KMS-11 (cell line): ENCODE measurements around the gene HOXB2.

Experiments used
- H2AFZ ChIP-seq: fragments of 200-600 bp; sonication (generic); 2 replicates; pipeline ENCODE4 v1.6.1; 2016; ENCODE audit warnings: antibody characterized with exemption, mixed run types, low read depth
- H3K27ac ChIP-seq: fragments of 200-600 bp; sonication (generic); 2 replicates; pipeline ENCODE4 v1.6.1; 2016; ENCODE audit warnings: mild to moderate bottlenecking, mixed run types
- H3K27me3 ChIP-seq: fragments of 200-600 bp; sonication (generic); 2 replicates; pipeline ENCODE4 v1.6.1; 2017; ENCODE audit warnings: mild to moderate bottlenecking, low read depth, mixed run types, moderate library complexity; ENCODE audit not compliant: insufficient read depth
- H3K36me3 ChIP-seq: fragments of 200-600 bp; sonication (generic); 2 replicates; pipeline ENCODE4 v1.6.1; 2017; ENCODE audit warnings: mild to moderate bottlenecking, mixed run types; ENCODE audit not compliant: insufficient read depth
- H3K4me1 ChIP-seq: fragments of 200-600 bp; sonication (generic); 2 replicates; pipeline ENCODE4 v1.6.1; 2016; ENCODE audit warnings: mild to moderate bottlenecking, low read depth, mixed run types; ENCODE audit not compliant: poor library complexity, severe bottlenecking
- H3K4me2 ChIP-seq: fragments of 200-600 bp; sonication (generic); 2 replicates; pipeline ENCODE4 v1.7.0; 2016; ENCODE audit warnings: mild to moderate bottlenecking, mixed run types
- H3K4me3 ChIP-seq: fragments of 200-600 bp; sonication (generic); IDR thresholded peaks from 2 replicates; pipeline ENCODE4 v1.6.1; 2017; ENCODE audit warnings: low read depth, low read length, mixed read lengths; ENCODE audit not compliant: insufficient read depth
- H3K79me2 ChIP-seq: fragments of 200-600 bp; sonication (generic); 2 replicates; pipeline ENCODE4 v1.6.1; 2016; ENCODE audit warnings: low read depth, mixed run types; ENCODE audit not compliant: insufficient read depth
- H3K9ac ChIP-seq: fragments of 200-600 bp; sonication (generic); 2 replicates; pipeline ENCODE4 v1.6.1; 2016; ENCODE audit warnings: mild to moderate bottlenecking, mixed run types
- H4K20me1 ChIP-seq: fragments of 200-600 bp; sonication (generic); 2 replicates; pipeline ENCODE4 v1.6.1; 2016; ENCODE audit warnings: mild to moderate bottlenecking, mixed run types; ENCODE audit not compliant: insufficient read depth
- TF ChIP-seq, protein P1 (sequence below): fragments of 200-600 bp; sonication (generic); conservative IDR thresholded peaks from 2 replicates; pipeline ENCODE4 v1.6.1; 2017; ENCODE audit warnings: low read depth, mild to moderate bottlenecking, antibody characterized with exemption, low read length, moderate library complexity, mixed read lengths

Gene HOXB2

DNA sequence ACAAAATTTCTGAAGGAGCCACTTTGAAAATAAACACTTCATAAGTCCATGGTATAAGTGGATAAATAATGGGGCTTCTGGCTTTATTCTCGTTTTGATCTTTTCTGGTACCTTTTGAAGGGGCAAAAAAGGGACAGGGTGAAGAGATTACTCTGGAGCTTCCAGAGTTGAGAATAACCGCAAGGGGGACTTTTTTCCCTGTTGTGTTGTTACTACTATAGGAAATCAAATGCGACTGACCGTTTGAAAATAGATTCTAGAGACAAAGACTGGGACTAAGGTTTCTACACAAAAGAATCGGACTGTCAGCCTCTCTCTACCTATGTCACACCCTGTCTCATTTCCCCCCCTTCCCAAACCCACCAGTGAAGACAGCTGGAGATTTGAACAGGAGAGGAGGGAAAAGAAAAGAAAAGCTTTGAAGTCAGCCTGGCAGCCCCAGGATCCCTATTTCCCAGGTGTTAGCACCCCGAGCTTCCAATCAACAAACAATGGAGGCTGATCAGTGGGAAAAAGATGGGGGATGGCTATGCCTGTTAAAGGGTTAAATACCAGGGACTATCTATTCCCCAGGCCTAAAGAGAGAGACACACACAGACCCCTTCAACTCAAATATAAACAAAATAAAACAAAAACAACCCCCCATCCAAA lies 24.9 kb upstream of the HOXB2 start:
- no peak overlapping the region for H3K4me3 ChIP-seq
- no peaks in the 10 kb centered on the region for H3K27me3 ChIP-seq
- H3K4me2 ChIP-seq, result no peak overlapping the region
- no peaks in the 10 kb centered on the region for H3K79me2 ChIP-seq
- TF ChIP-seq, protein P1, sequence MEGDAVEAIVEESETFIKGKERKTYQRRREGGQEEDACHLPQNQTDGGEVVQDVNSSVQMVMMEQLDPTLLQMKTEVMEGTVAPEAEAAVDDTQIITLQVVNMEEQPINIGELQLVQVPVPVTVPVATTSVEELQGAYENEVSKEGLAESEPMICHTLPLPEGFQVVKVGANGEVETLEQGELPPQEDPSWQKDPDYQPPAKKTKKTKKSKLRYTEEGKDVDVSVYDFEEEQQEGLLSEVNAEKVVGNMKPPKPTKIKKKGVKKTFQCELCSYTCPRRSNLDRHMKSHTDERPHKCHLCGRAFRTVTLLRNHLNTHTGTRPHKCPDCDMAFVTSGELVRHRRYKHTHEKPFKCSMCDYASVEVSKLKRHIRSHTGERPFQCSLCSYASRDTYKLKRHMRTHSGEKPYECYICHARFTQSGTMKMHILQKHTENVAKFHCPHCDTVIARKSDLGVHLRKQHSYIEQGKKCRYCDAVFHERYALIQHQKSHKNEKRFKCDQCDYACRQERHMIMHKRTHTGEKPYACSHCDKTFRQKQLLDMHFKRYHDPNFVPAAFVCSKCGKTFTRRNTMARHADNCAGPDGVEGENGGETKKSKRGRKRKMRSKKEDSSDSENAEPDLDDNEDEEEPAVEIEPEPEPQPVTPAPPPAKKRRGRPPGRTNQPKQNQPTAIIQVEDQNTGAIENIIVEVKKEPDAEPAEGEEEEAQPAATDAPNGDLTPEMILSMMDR, result no peak
- no peaks in the 10 kb centered on the region for H4K20me1 ChIP-seq
- H3K36me3 ChIP-seq, result no peaks in the 10 kb centered on the region
- no peak overlapping the region for H3K27ac ChIP-seq
- no peak overlapping the region for H3K9ac ChIP-seq
- H3K4me1 ChIP-seq, result no peaks in the 10 kb centered on the region
- H2AFZ ChIP-seq, result no peak overlapping the region

DNA sequence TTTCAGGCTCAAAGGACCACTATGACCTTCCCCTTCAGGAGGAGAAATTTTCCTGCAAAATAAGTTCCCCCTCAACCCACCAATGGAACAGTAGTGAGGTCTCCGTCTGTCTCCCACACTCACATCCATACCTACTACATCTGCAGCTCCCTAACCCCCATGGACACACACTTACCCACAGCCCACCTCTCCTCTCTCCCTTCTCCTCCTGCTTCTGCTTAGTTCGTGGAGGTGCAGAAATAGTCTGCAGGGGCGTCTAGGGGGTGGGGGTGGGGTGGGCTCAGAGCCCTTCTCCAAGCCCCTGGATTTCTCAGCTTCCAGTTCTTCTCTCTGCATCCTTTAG lies 24.3 kb upstream of the HOXB2 start:
- TF ChIP-seq, protein P1, result no peak
- H3K9ac ChIP-seq, result no peak overlapping the region
- H3K4me1 ChIP-seq, result no peaks in the 10 kb centered on the region
- no peak overlapping the region for H3K4me2 ChIP-seq
- no peaks in the 10 kb centered on the region for H3K27me3 ChIP-seq
- H3K4me3 ChIP-seq, result no peak overlapping the region
- H3K36me3 ChIP-seq, result no peaks in the 10 kb centered on the region
- no peaks in the 10 kb centered on the region for H4K20me1 ChIP-seq
- H3K27ac ChIP-seq, result no peak overlapping the region
- H3K79me2 ChIP-seq, result no peaks in the 10 kb centered on the region
- H2AFZ ChIP-seq, result no peak overlapping the region

DNA sequence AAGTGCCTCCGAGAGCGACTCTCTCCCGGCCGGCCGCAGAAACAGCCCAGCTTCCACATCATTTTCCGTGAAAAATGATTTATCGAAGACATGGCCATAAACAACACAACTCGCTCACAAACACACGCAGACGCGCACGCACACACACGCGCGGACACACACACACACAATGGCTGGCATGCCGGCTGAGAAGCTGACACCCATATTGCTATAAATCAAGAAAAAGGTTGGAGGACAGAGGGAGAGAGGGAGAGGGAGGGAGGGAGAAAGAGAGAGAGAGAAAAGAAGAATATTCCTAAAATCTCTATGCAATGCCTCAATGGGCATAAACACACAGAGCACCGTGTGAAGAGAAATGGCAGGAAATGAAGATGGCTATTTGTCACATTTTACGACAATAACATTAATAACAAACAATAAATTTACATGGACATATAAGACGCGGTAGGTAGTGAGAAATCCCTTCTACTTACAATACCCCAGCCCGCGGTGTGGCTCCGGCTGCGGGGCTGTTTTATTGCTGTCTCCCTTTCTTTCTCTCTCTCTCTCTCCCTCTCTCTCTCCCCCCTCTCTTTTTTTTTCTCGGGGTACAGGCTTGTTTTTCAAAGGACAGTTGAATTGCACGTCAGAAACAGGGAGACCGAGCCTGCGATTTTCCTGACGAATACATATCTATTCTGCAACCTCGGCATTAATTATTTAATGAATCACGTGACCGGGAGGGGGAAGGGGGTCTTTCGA lies 23.8 kb upstream of the HOXB2 start:
- TF ChIP-seq, protein P1, result no peak
- Histone ChIP-seq H4K20me1 (no peaks in the 10 kb centered on the region), H3K4me3 (no peak overlapping the region), H3K4me2 (no peak overlapping the region), H3K36me3 (no peaks in the 10 kb centered on the region), H3K9ac (no peak overlapping the region), H2AFZ (no peak overlapping the region), H3K27me3 (no peaks in the 10 kb centered on the region), H3K4me1 (no peaks in the 10 kb centered on the region), H3K27ac (no peak overlapping the region), H3K79me2 (no peaks in the 10 kb centered on the region)

DNA sequence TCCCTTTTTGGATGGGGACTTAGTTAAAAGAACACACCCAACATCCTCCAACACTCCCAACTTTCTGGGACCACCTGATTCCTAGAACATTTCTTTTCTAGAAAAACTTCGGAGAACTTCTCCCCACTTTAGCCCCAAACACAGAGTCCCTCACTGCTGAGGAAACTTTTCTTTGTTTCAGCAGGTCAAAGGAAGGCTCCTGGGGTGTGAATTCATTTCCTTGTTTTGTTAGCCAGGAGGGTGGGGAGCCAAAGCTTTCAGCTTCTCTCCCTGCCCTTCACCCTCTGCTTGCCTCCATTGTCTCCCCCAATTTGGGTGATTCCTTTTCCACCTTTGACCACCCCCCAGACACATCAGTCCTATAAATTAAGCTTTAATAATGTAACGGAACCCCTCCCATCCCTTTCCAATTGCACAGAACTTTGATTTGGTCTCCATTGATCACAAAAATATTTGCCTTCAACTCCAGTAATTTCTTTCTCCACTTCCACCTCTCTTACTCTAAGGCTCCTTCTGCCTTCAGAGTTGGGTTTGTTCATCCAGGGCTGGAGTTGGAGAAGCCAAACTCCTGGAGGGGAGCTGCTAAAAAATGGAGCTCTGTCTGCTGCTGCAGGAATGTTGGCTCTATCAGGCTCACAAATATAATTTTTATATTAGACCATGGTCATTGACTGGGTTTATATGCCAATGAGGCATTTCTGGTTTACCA lies 22.9 kb upstream of the HOXB2 start:
- Histone ChIP-seq H3K9ac (no peak overlapping the region), H3K4me3 (no peak overlapping the region), H4K20me1 (no peaks in the 10 kb centered on the region), H3K4me1 (no peaks in the 10 kb centered on the region), H3K4me2 (no peak overlapping the region), H3K27me3 (no peaks in the 10 kb centered on the region), H3K36me3 (no peaks in the 10 kb centered on the region), H3K27ac (no peak overlapping the region), H2AFZ (no peak overlapping the region), H3K79me2 (no peaks in the 10 kb centered on the region)
- TF ChIP-seq, protein P1, result no peak
